WTC11 (cell line): ENCODE measurements around the gene MORC4.

Source experiments
- CTCF ChIP-seq: fragments of 200-600 bp; IDR thresholded peaks from 2 replicates; pipeline ENCODE4 v1.8.0; 2022; ENCODE audit warnings: antibody characterized with exemption
- E2F4 ChIP-seq: sonication (generic); formaldehyde crosslinking; IDR thresholded peaks from 2 replicates; pipeline ENCODE4 v1.8.1; 2022; ENCODE audit warnings: low read depth, mild to moderate bottlenecking, moderate library complexity, missing genetic modification reagents, borderline replicate concordance
- ESRRA ChIP-seq: sonication (generic); formaldehyde crosslinking; IDR thresholded peaks from 2 replicates; pipeline ENCODE4 v1.8.1; 2022; ENCODE audit warnings: mild to moderate bottlenecking, missing genetic modification reagents, borderline replicate concordance
- IRF1 ChIP-seq: sonication (generic); formaldehyde crosslinking; IDR thresholded peaks from 2 replicates; pipeline ENCODE4 v1.8.0; 2023; ENCODE audit warnings: missing genetic modification reagents
- JAZF1 ChIP-seq: fragments of 250-450 bp; sonication (Bioruptor Pico); IDR thresholded peaks from 2 replicates; pipeline ENCODE4 v1.9.0; 2021; ENCODE audit warnings: moderate library complexity, mild to moderate bottlenecking, inconsistent platforms
- NR3C1 ChIP-seq: sonication (generic); formaldehyde crosslinking; conservative IDR thresholded peaks from 2 replicates; pipeline ENCODE4 v1.8.1; 2023; ENCODE audit warnings: low read depth, mild to moderate bottlenecking, missing genetic modification reagents
- RORB ChIP-seq: fragments of 250-450 bp; sonication (Bioruptor Pico); IDR thresholded peaks from 2 replicates; pipeline ENCODE4 v1.9.0; 2021; ENCODE audit warnings: mild to moderate bottlenecking
- TEAD4 ChIP-seq: sonication (generic); formaldehyde crosslinking; IDR thresholded peaks from 2 replicates; pipeline ENCODE4 v1.8.0; 2022; ENCODE audit warnings: mild to moderate bottlenecking, missing genetic modification reagents

GRCh38 chrX:106928227-106928626, 71.8 kb downstream of the MORC4 start:
- no peak for TF ChIP-seq E2F4 (CRISPR knock-in tag)
- no peak for TF ChIP-seq TEAD4
- TF ChIP-seq CTCF, result no peak
- no peak for TF ChIP-seq NR3C1 (CRISPR knock-in tag)
- no peak for TF ChIP-seq RORB (CRISPR knock-in tag)
- TF ChIP-seq ESRRA (CRISPR knock-in tag), result no peak
- TF ChIP-seq IRF1, result no peak
- TF ChIP-seq JAZF1 (CRISPR knock-in tag), result no peak
